ENCODE results near the gene TAS2R42. TPM values are rescaled to one million over a fixed set of nuclear protein-coding genes. Genes with fewer than 3 reads are reported as not detected.

The TAS2R42 gene, protein sequence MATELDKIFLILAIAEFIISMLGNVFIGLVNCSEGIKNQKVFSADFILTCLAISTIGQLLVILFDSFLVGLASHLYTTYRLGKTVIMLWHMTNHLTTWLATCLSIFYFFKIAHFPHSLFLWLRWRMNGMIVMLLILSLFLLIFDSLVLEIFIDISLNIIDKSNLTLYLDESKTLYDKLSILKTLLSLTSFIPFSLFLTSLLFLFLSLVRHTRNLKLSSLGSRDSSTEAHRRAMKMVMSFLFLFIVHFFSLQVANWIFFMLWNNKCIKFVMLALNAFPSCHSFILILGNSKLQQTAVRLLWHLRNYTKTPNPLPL
- not detected in 2 replicates for total RNA-seq (2014; rRNA removed; shearing (Covaris generic); ENCODE audit: low replicate concordance)

DNA sequence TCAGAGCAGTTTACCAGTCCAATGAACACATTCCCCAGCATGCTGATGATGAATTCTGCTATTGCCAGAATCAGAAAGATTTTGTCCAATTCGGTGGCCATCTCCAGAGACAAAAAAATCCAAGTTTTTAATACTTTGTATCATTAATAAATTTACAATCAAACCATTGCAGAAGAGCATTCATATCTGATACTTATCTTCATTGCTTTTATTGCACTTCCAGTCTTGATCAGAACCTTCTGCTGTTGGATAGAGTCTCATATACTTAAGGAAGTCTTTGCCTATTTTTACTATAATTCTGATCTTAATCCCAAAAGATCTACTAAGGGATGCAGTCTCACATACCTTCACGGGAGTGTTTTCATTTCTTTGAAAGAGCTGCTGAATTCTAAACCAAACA, at the start of gene TAS2R42:
TSS of gene TAS2R42 (minus strand) at position 101 of the 400 bp plus-strand sequence. CDS start at position 101, 0 bp downstream.
- no peaks in the 10 kb centered on the region for H3K79me2 ChIP-seq (ENCODE audit: low read length)
- H3K4me3 ChIP-seq (ENCODE audit: low read length), result no peak within 1 kb of the TSS
- H3K9ac ChIP-seq (ENCODE audit: low read length), result no peak within 1 kb of the TSS
- H3K4me2 ChIP-seq (ENCODE audit: low read depth, low read length, poor library complexity, severe bottlenecking), result no peak within 1 kb of the TSS
- H3K27me3 ChIP-seq (ENCODE audit: low read length), result no peaks in the 10 kb centered on the region
- H3K27ac ChIP-seq (ENCODE audit: low read length), result no peak within 1 kb of the TSS
- H3K4me1 ChIP-seq (ENCODE audit: low read length), result no peaks in the 10 kb centered on the region
- no peaks in the 10 kb centered on the region for H3K36me3 ChIP-seq (ENCODE audit: insufficient read depth, low read length)
- no peaks in the 10 kb centered on the region for H3K9me2 ChIP-seq (replicated peaks; ENCODE audit: insufficient read depth, low read length)
- H3K9me3 ChIP-seq (ENCODE audit: low read length), result no peaks in the 10 kb centered on the region
- H4K20me1 ChIP-seq (ENCODE audit: insufficient read depth, low read depth, low read length), result no peaks in the 10 kb centered on the region
- no peak within 1 kb of the TSS for H2AFZ ChIP-seq (ENCODE audit: low read length)
- no peak for DNase-seq

DNA sequence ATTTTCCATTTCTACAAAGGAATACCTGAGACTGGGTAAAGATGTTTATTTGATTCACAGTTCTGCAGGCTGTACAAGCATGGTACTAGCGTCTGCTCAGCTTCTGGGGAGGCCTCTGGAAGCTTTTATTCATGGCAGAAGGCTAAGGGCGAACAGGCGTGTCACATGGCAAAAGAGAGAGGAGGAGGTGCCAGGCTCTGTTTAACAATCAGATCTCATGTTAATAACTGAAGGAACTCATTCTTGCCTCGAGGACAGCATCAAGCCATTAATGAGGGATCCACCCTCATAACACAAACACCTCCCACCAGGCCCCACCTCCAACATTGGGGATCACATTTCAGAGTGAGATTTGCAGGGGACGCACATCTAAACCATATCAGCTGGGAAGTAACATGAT, 46.8 kb upstream of the TAS2R42 start:
- no peaks in the 10 kb centered on the region for H3K79me2 ChIP-seq (ENCODE audit: low read length)
- no peaks in the 10 kb centered on the region for H3K4me1 ChIP-seq (ENCODE audit: low read length)
- peaks cover 13% of the 10 kb centered on the region for H4K20me1 ChIP-seq (ENCODE audit: insufficient read depth, low read depth, low read length)
- H3K9ac ChIP-seq (ENCODE audit: low read length), result no peak overlapping the region
- H3K36me3 ChIP-seq (ENCODE audit: insufficient read depth, low read length), result no peaks in the 10 kb centered on the region
- H3K4me3 ChIP-seq (ENCODE audit: low read length), result no peak overlapping the region
- no peak overlapping the region for H3K27ac ChIP-seq (ENCODE audit: low read length)
- no peaks in the 10 kb centered on the region for H3K9me3 ChIP-seq (ENCODE audit: low read length)
- no peak for DNase-seq
- H3K4me2 ChIP-seq (ENCODE audit: low read depth, low read length, poor library complexity, severe bottlenecking), result no peak overlapping the region
- H3K27me3 ChIP-seq (ENCODE audit: low read length), result no peaks in the 10 kb centered on the region
- no peak overlapping the region for H2AFZ ChIP-seq (ENCODE audit: low read length)
- H3K9me2 ChIP-seq (replicated peaks; ENCODE audit: insufficient read depth, low read length), result no peaks in the 10 kb centered on the region

DNA sequence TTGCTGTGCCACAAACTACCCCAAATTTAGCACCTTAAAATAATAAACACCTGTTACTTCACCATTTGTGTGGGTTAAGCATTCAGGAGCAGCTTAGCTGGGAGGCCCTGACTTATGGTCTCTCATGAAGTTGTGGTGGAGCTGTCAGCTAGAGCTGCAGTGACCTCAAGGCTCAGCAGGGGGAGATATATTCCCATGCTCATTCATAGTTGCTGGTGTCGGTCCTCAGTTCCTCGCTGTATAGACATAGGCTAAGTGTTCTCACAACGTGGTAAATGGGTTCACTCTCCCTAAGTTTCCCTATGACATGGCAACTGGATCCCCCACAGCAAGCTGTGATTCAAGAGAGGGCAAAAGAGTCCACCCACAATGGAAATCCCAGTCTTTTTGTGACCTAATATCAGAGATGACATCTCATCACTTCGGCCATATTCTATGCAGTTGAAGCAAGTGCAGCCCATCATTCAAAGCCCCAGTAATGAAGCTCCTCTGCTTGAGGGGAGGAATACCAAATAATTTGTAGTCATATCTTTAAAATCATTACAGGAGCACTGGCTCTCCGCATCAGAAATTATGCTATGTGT, 41.7 kb upstream of the TAS2R42 start:
- Histone ChIP-seq H2AFZ (ENCODE audit: low read length) (no peak overlapping the region), H3K9me3 (ENCODE audit: low read length) (no peaks in the 10 kb centered on the region), H3K27me3 (ENCODE audit: low read length) (no peaks in the 10 kb centered on the region), H3K4me3 (ENCODE audit: low read length) (no peak overlapping the region), H3K9ac (ENCODE audit: low read length) (no peak overlapping the region), H3K27ac (ENCODE audit: low read length) (no peak overlapping the region), H3K4me1 (ENCODE audit: low read length) (no peaks in the 10 kb centered on the region), H3K4me2 (ENCODE audit: low read depth, low read length, poor library complexity, severe bottlenecking) (no peak overlapping the region), H3K36me3 (ENCODE audit: insufficient read depth, low read length) (no peaks in the 10 kb centered on the region), H4K20me1 (ENCODE audit: insufficient read depth, low read depth, low read length) (peaks cover 10% of the 10 kb centered on the region), H3K79me2 (ENCODE audit: low read length) (no peaks in the 10 kb centered on the region), H3K9me2 (replicated peaks; ENCODE audit: insufficient read depth, low read length) (no peaks in the 10 kb centered on the region)
- DNase-seq, result peak; percentile 75

DNA sequence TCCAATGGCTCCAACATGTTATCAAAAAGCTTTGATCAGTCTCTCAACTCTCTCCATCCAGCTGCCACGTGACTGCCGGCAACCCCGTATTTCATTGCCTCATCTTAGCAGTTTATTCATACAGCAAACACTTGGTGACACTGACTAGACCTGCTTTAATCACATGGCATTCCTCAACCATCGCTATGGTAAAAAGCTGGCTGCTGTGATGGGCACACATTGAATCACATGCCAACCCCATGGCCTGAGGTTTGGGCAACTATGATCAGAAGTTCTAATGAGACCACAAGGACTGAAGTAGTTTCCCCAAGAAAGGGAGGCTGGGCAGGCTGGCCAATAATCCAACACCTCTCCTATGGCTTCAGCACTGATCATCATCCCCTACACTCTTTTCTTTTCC, 40.6 kb upstream of the TAS2R42 start:
- H2AFZ ChIP-seq (ENCODE audit: low read length), result no peak overlapping the region
- no peak overlapping the region for H3K27ac ChIP-seq (ENCODE audit: low read length)
- H3K27me3 ChIP-seq (ENCODE audit: low read length), result no peaks in the 10 kb centered on the region
- no peaks in the 10 kb centered on the region for H3K79me2 ChIP-seq (ENCODE audit: low read length)
- no peak overlapping the region for H3K4me3 ChIP-seq (ENCODE audit: low read length)
- H3K9me2 ChIP-seq (replicated peaks; ENCODE audit: insufficient read depth, low read length), result no peaks in the 10 kb centered on the region
- H4K20me1 ChIP-seq (ENCODE audit: insufficient read depth, low read depth, low read length), result peaks cover 10% of the 10 kb centered on the region; the same call in 1 of the 2 replicates
- DNase-seq, result no peak
- no peaks in the 10 kb centered on the region for H3K36me3 ChIP-seq (ENCODE audit: insufficient read depth, low read length)
- H3K9ac ChIP-seq (ENCODE audit: low read length), result no peak overlapping the region
- H3K4me1 ChIP-seq (ENCODE audit: low read length), result no peaks in the 10 kb centered on the region
- H3K9me3 ChIP-seq (ENCODE audit: low read length), result no peaks in the 10 kb centered on the region
- H3K4me2 ChIP-seq (ENCODE audit: low read depth, low read length, poor library complexity, severe bottlenecking), result no peak overlapping the region

DNA sequence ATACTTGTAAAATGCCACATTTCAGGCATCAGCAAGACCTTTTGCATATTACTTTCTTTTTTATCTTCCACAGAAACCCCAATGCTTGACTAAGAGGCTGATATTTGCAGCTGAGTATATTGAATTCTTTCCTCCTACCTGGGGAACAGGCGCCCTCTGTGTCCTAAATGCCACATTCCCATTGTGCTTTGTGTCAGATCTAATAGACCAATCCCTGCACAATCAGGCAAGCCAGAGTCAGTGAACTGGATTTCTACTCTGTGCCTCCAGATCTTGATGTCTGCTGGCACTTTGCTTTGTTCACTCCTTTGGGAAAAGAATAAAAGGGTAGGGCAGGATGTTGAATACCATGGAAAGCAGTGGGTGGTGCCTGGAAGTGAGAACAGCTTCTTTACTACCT, 22.4 kb upstream of the TAS2R42 start:
- H3K36me3 ChIP-seq (ENCODE audit: insufficient read depth, low read length), result no peaks in the 10 kb centered on the region
- H4K20me1 ChIP-seq (ENCODE audit: insufficient read depth, low read depth, low read length), result no peaks in the 10 kb centered on the region
- no peak overlapping the region for H3K27ac ChIP-seq (ENCODE audit: low read length)
- no peaks in the 10 kb centered on the region for H3K4me1 ChIP-seq (ENCODE audit: low read length)
- H3K9me3 ChIP-seq (ENCODE audit: low read length), result peaks cover 3% of the 10 kb centered on the region; the same call in 1 of the 2 replicates
- H2AFZ ChIP-seq (ENCODE audit: low read length), result no peak overlapping the region
- no peak overlapping the region for H3K9ac ChIP-seq (ENCODE audit: low read length)
- H3K27me3 ChIP-seq (ENCODE audit: low read length), result no peaks in the 10 kb centered on the region
- no peaks in the 10 kb centered on the region for H3K79me2 ChIP-seq (ENCODE audit: low read length)
- no peak overlapping the region for H3K4me3 ChIP-seq (ENCODE audit: low read length)
- no peaks in the 10 kb centered on the region for H3K9me2 ChIP-seq (replicated peaks; ENCODE audit: insufficient read depth, low read length)
- no peak for DNase-seq
- H3K4me2 ChIP-seq (ENCODE audit: low read depth, low read length, poor library complexity, severe bottlenecking), result no peak overlapping the region

DNA sequence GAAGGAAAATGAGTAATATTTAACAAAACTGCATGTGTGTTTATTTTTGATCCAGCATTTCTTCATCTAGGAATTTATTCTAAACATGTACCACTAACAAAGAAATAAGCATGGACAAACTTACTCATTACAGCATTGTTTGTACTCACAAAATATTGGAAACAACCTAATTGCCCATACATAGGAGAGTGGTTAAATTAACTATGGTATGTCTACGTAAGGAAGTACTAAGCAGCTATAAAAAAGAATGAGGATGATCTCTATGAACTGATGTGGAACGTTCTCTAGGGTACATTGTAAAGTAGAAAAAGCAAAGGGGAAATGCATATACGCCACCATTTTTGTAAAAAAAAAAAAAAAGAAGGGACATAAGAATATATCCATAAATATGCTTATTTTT, 17.4 kb upstream of the TAS2R42 start:
- no peaks in the 10 kb centered on the region for H3K79me2 ChIP-seq (ENCODE audit: low read length)
- H3K9ac ChIP-seq (ENCODE audit: low read length), result no peak overlapping the region
- no peak overlapping the region for H2AFZ ChIP-seq (ENCODE audit: low read length)
- H3K4me2 ChIP-seq (ENCODE audit: low read depth, low read length, poor library complexity, severe bottlenecking), result no peak overlapping the region
- no peak overlapping the region for H3K27ac ChIP-seq (ENCODE audit: low read length)
- DNase-seq, result no peak
- peaks cover 9% of the 10 kb centered on the region for H3K9me3 ChIP-seq (ENCODE audit: low read length)
- no peaks in the 10 kb centered on the region for H3K36me3 ChIP-seq (ENCODE audit: insufficient read depth, low read length)
- H4K20me1 ChIP-seq (ENCODE audit: insufficient read depth, low read depth, low read length), result no peaks in the 10 kb centered on the region
- no peaks in the 10 kb centered on the region for H3K27me3 ChIP-seq (ENCODE audit: low read length)
- no peak overlapping the region for H3K4me3 ChIP-seq (ENCODE audit: low read length)
- H3K4me1 ChIP-seq (ENCODE audit: low read length), result no peaks in the 10 kb centered on the region
- no peaks in the 10 kb centered on the region for H3K9me2 ChIP-seq (replicated peaks; ENCODE audit: insufficient read depth, low read length)

DNA sequence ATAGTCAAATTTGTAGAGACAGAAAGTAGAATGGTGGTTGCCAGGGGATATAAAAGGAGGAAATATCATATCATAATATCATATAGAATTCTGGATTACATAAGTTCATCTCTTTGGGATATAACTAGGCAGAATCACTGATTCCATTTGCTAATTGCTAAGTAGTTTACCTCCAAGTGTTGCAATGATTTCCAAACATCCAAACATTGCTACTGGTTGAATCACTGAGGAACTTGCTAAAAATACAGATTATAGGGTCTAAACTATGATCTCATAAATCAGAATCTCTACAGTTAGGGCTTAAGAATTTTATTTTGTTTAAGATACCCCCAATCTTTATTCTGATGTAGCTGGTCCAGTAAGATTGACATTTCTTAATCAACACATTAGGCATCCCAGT, 16.1 kb upstream of the TAS2R42 start:
- H3K36me3 ChIP-seq (ENCODE audit: insufficient read depth, low read length), result no peaks in the 10 kb centered on the region
- H3K27ac ChIP-seq (ENCODE audit: low read length), result no peak overlapping the region
- no peak overlapping the region for H2AFZ ChIP-seq (ENCODE audit: low read length)
- no peaks in the 10 kb centered on the region for H3K9me2 ChIP-seq (replicated peaks; ENCODE audit: insufficient read depth, low read length)
- no peak overlapping the region for H3K4me3 ChIP-seq (ENCODE audit: low read length)
- no peak overlapping the region for H3K4me2 ChIP-seq (ENCODE audit: low read depth, low read length, poor library complexity, severe bottlenecking)
- no peaks in the 10 kb centered on the region for H4K20me1 ChIP-seq (ENCODE audit: insufficient read depth, low read depth, low read length)
- H3K79me2 ChIP-seq (ENCODE audit: low read length), result no peaks in the 10 kb centered on the region
- H3K9ac ChIP-seq (ENCODE audit: low read length), result no peak overlapping the region
- H3K27me3 ChIP-seq (ENCODE audit: low read length), result no peaks in the 10 kb centered on the region
- no peaks in the 10 kb centered on the region for H3K4me1 ChIP-seq (ENCODE audit: low read length)
- H3K9me3 ChIP-seq (ENCODE audit: low read length), result peaks cover 9% of the 10 kb centered on the region
- no peak for DNase-seq

DNA sequence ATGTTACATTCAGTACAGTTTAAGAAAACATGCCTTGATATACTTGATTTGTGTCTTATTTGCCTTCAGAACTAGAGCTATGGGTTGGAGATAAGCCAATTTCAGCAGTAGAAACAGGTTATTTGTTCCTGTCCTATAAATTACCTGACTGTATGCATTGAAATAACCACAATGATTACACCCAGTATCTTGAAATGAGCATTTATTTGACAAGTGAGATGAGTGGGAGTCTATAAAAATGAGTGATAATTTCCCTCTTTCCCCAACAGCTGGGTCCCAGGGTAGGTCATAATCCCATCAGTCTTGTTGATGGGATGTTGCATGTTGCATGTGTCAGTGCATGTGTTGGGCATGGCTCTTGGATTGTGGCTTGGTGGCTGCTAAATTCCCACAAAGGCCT, 3.7 kb downstream of the TAS2R42 start:
- Histone ChIP-seq H3K9me3 (ENCODE audit: low read length) (no peaks in the 10 kb centered on the region), H3K79me2 (ENCODE audit: low read length) (no peaks in the 10 kb centered on the region), H3K36me3 (ENCODE audit: insufficient read depth, low read length) (no peaks in the 10 kb centered on the region), H3K27me3 (ENCODE audit: low read length) (no peaks in the 10 kb centered on the region), H3K4me1 (ENCODE audit: low read length) (no peaks in the 10 kb centered on the region), H3K9me2 (replicated peaks; ENCODE audit: insufficient read depth, low read length) (no peaks in the 10 kb centered on the region), H3K4me3 (ENCODE audit: low read length) (no peak overlapping the region), H3K27ac (ENCODE audit: low read length) (no peak overlapping the region), H4K20me1 (ENCODE audit: insufficient read depth, low read depth, low read length) (no peaks in the 10 kb centered on the region; the same call in 1 of the 2 replicates), H3K9ac (ENCODE audit: low read length) (no peak overlapping the region), H2AFZ (ENCODE audit: low read length) (no peak overlapping the region), H3K4me2 (ENCODE audit: low read depth, low read length, poor library complexity, severe bottlenecking) (no peak overlapping the region)
- DNase-seq, result no peak
